Prostate gland (tissue), 2 donors: Measurements from ENCODE around the gene MTARC2.

ENCODE experiments used
- CTCF ChIP-seq, 4 experiments: fragments of 200-600 bp in 2 of 4; fragments of 450-650 bp in 2 of 4; sonication (generic) in 2 of 4; IDR thresholded peaks; 1 replicate in 3 of 4; 2 replicates in 1 of 4; pipeline ENCODE4 v1.5.1; 2016 to 2019; ENCODE audit warnings: antibody characterized with exemption in 4 of 4, mild to moderate bottlenecking in 2 of 4, moderate library complexity in 2 of 4
- POLR2A ChIP-seq: fragments of 450-650 bp; IDR thresholded peaks from one replicate; pipeline ENCODE4 v1.6.1; 2016; ENCODE audit warnings: antibody characterized with exemption, mild to moderate bottlenecking
- POLR2AphosphoS5 ChIP-seq: sonication (generic); formaldehyde crosslinking; IDR thresholded peaks from one replicate; pipeline ENCODE4 v1.6.1; 2017; ENCODE audit warnings: antibody characterized with exemption

GRCh38 chr1:220698607-220699016 is 49.5 kb upstream of the MTARC2 start:
- TF ChIP-seq CTCF (IDR thresholded peaks at IDR 0.05) (no peak), POLR2A (no peak), POLR2AphosphoS5 (no peak)
